H1 (cell line): ENCODE data around the gene GATD1. TPM values are rescaled to one million over a fixed set of nuclear protein-coding genes. Genes with fewer than 3 reads are reported as not detected.

Experiments
- BACH1 ChIP-seq: IDR thresholded peaks from 2 replicates; pipeline ENCODE4 v1.6.1; 2012; ENCODE audit warnings: low read length, improper control_type of control experiment
- BCL11A ChIP-seq, 2 experiments: IDR thresholded peaks; one replicate each; pipeline ENCODE4 v1.6.1; 2011; ENCODE audit warnings: low read depth in 2 of 2, low read length in 2 of 2, mild to moderate bottlenecking in 2 of 2
- GABPA ChIP-seq: IDR thresholded peaks from 2 replicates; pipeline ENCODE4 v1.6.1; 2011; ENCODE audit warnings: mild to moderate bottlenecking, low read length, moderate library complexity, borderline replicate concordance; ENCODE audit not compliant: insufficient read depth
- HDAC6 ChIP-seq: IDR thresholded peaks from one replicate; pipeline ENCODE4 v1.7.1; 2012; ENCODE audit warnings: low read depth, mild to moderate bottlenecking, inconsistent platforms, low read length, moderate library complexity
- RAD21 ChIP-seq, 2 experiments: IDR thresholded peaks in 1 of 2; conservative IDR thresholded peaks in 1 of 2; 2 replicates each; pipeline ENCODE4 v1.6.1; 2011; ENCODE audit warnings: low read depth in 2 of 2, low read length in 2 of 2, improper control_type of control experiment in 1 of 2, inconsistent platforms in 1 of 2, mild to moderate bottlenecking in 1 of 2, moderate library complexity in 1 of 2
- SIN3A ChIP-seq, 2 experiments: IDR thresholded peaks in 1 of 2; conservative IDR thresholded peaks in 1 of 2; 2 replicates each; pipeline ENCODE4 v1.6.1; 2011 to 2012; ENCODE audit warnings: low read length in 2 of 2, improper control_type of control experiment in 1 of 2, low read depth in 1 of 2, mild to moderate bottlenecking in 1 of 2
- SP4 ChIP-seq: IDR thresholded peaks from 2 replicates; pipeline ENCODE4 v1.6.1; 2012; ENCODE audit warnings: low read length, inconsistent platforms
- SUZ12 ChIP-seq: fragments of 200-600 bp; sonication (generic); IDR thresholded peaks from 2 replicates; pipeline ENCODE4 v1.6.1; 2012; ENCODE audit warnings: mild to moderate bottlenecking, inconsistent platforms, low read length, moderate library complexity, mixed read lengths
- TAF7 ChIP-seq: optimal IDR thresholded peaks from 2 replicates; pipeline ENCODE3; 2011; ENCODE audit warnings: low read depth, mild to moderate bottlenecking, inconsistent platforms, low read length, moderate library complexity, borderline replicate concordance
- YY1 ChIP-seq: IDR thresholded peaks from 2 replicates; pipeline ENCODE4 v1.6.1; 2011; ENCODE audit warnings: low read depth, mild to moderate bottlenecking, low read length
- polyA plus RNA-seq, 7 experiments: library from polyadenylated mRNA; depleted of rRNA in 3 of 7; stranded (reverse) in 5 of 7; unstranded in 2 of 7; fragments of >200 nt in 5 of 7; fragments of 200-250 nt in 2 of 7; gene quantifications; 1 replicate in 5 of 7; 2 replicates in 1 of 7; 4 replicates in 1 of 7; pipeline versions ENCODE4 v1.2.1 to v1.2.3, GENCODE V29; 2011 to 2013; ENCODE audit warnings: missing spikeins in 2 of 7, mixed read lengths in 2 of 7
- total RNA-seq: library from RNA; stranded (reverse); fragmentation: NEBNext Ultra II Directional; extraction: Animal tissue kit (Norgen Biotek cat#: 25700); gene quantifications from 2 replicates; pipeline ENCODE4 v1.2.1, GENCODE V29; 2021
- TF ChIP-seq, protein P1 (sequence below), 3 experiments: IDR thresholded peaks; 1 replicate in 2 of 3; 2 replicates in 1 of 3; pipeline versions ENCODE4 v1.5.1 to v1.6.1; 2011; ENCODE audit warnings: low read length in 3 of 3, mild to moderate bottlenecking in 3 of 3, inconsistent platforms in 2 of 3, low read depth in 1 of 3, moderate library complexity in 1 of 3; ENCODE audit not compliant: insufficient read depth in 1 of 3; ENCODE audit errors: control extremely low read depth in 1 of 3
- TF ChIP-seq, protein P2 (sequence below): IDR thresholded peaks from 2 replicates; pipeline ENCODE4 v1.6.1; 2011; ENCODE audit warnings: low read depth, mild to moderate bottlenecking, low read length; ENCODE audit not compliant: insufficient read depth

Gene GATD1
- total and polyA plus RNA-seq, 2 of the 8 experiments (the other 6 are each of a cell fraction or from before 2014, with no cell fraction given), result 47.5 to 54.8 TPM

DNA sequence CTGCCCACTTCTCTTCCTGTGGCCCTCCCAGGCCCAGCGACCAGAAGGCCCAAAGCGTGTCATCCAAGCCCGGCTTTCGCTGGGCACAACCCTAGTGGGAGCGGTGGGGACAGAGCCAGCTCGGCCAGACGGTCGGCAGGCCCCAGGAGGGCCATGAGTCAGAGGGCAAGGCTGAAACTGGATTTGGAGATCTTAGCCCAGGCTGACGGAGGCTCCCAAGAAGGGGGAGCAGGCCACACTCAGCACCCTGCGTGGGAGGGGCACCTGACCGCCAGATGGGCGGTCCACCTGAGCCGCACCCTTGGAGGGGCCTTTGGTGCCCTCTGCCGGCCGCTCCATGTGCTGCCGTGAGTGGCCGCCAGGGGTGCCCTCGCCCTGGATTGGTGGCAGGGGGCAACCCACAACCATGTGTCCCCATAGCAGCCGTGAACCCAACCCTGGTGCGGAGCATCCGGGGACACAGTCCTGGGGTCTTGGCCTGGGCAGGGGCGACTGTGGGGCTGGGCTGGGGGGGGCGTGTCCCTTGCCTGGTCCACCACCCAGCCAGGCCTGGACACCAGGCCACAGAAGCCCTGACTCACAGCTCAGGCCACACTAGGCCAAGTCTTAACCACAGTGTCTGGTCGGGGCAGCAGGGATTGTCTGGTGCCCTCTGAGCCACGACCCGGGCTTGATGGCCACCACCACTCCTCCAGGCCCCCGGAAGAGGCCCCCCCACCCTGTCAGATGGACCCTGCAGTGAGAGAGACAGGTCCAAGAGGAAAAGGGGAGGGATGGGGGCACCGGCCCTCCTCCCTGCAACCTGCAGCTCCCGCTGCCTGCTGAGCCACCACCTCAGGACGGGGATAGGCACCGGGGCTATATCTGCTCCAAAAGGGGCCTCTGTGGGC is 49.2 kb downstream of the GATD1 start (continued):
- TF ChIP-seq BCL11A (IDR thresholded peaks at IDR 0.05; ENCODE audit: low read depth in 2 of 2, low read length in 2 of 2) (no peak), TAF7 (no peak), SIN3A (conservative IDR thresholded peaks at IDR 0.05 in 1 of 2, IDR thresholded peaks at IDR 0.05 in 1 of 2; ENCODE audit: low read depth in 1 of 2, low read length in 2 of 2) (peak in 1 of 2 experiments; percentile 74; a peak in 1 of 4 replicates), BACH1 (peak; percentile 52; the same call in 1 of the 2 replicates), YY1 (peak; percentile 39; the same call in 1 of the 2 replicates), GABPA (0 out of 2 replicates have a peak, but pooled peaks have one; percentile 61), SUZ12 (no peak), SP4 (0 out of 2 replicates have a peak, but pooled peaks have one; percentile 28), HDAC6 (no peak), RAD21 (IDR thresholded peaks at IDR 0.05 in 1 of 2, conservative IDR thresholded peaks at IDR 0.05 in 1 of 2; ENCODE audit: low read depth in 2 of 2, low read length in 2 of 2) (peak; percentile 82 to 92)
- TF ChIP-seq, protein P1, sequence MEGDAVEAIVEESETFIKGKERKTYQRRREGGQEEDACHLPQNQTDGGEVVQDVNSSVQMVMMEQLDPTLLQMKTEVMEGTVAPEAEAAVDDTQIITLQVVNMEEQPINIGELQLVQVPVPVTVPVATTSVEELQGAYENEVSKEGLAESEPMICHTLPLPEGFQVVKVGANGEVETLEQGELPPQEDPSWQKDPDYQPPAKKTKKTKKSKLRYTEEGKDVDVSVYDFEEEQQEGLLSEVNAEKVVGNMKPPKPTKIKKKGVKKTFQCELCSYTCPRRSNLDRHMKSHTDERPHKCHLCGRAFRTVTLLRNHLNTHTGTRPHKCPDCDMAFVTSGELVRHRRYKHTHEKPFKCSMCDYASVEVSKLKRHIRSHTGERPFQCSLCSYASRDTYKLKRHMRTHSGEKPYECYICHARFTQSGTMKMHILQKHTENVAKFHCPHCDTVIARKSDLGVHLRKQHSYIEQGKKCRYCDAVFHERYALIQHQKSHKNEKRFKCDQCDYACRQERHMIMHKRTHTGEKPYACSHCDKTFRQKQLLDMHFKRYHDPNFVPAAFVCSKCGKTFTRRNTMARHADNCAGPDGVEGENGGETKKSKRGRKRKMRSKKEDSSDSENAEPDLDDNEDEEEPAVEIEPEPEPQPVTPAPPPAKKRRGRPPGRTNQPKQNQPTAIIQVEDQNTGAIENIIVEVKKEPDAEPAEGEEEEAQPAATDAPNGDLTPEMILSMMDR (IDR thresholded peaks at IDR 0.05; ENCODE audit: control extremely low read depth in 1 of 3, insufficient read depth in 1 of 3, low read depth in 1 of 3, low read length in 3 of 3), result peak in 2 of 3 experiments; percentile 98 to 100; a peak in 3 of 4 replicates
- TF ChIP-seq, protein P2, sequence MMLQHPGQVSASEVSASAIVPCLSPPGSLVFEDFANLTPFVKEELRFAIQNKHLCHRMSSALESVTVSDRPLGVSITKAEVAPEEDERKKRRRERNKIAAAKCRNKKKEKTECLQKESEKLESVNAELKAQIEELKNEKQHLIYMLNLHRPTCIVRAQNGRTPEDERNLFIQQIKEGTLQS, result peak; percentile 65
- TF ChIP-seq, all 59 proteins: peak for 15
